ENCODE data around the gene PRCP.
"Not testable (repeated sequence)": the region's sequence is repeated elsewhere in the genome, so short reads cannot be mapped to it uniquely, and the experiment has no call there.

Gene PRCP

GRCh38 chr11:82900277-82901164 is at the start of gene PRCP:
Gene PRCP (minus strand): TSS chr11:82900430. CDS start chr11:82900402, 28 bp downstream.
- peak; percentile 94 for DNase-seq

GRCh38 chr11:82949352-82949751 is 49.1 kb upstream of the PRCP start:
- no peak for DNase-seq

- no peak for DNase-seq
Measured at GRCh38 chr11:82945682-82946081, 45.5 kb upstream of the PRCP start.

- DNase-seq = not testable (repeated sequence)
Measured at GRCh38 chr11:82945041-82945440, 44.8 kb upstream of the PRCP start.

- no peak for DNase-seq
Measured at GRCh38 chr11:82944198-82944597, 44.0 kb upstream of the PRCP start.

- not testable (repeated sequence) for DNase-seq
Measured at GRCh38 chr11:82943430-82943829, 43.2 kb upstream of the PRCP start.

GRCh38 chr11:82942376-82942775 is 42.1 kb upstream of the PRCP start:
- DNase-seq = no peak

GRCh38 chr11:82939456-82939855 is 39.2 kb upstream of the PRCP start:
- DNase-seq = no peak

GRCh38 chr11:82937554-82937953 is 37.3 kb upstream of the PRCP start:
- no peak for DNase-seq

GRCh38 chr11:82936261-82936660 is 36.0 kb upstream of the PRCP start:
- no peak for DNase-seq

GRCh38 chr11:82932564-82932963 is 32.3 kb upstream of the PRCP start:
- DNase-seq = no peak

- no peak for DNase-seq
Measured at GRCh38 chr11:82930734-82931133, 30.5 kb upstream of the PRCP start.

GRCh38 chr11:82930229-82930628 is 30.0 kb upstream of the PRCP start:
- DNase-seq = no peak

- DNase-seq = no peak
Measured at GRCh38 chr11:82929121-82929520, 28.9 kb upstream of the PRCP start.

GRCh38 chr11:82927264-82927880 is 27.1 kb upstream of the PRCP start:
- peak; percentile 77 for DNase-seq

- no peak for DNase-seq
Measured at GRCh38 chr11:82924522-82925224, 24.4 kb upstream of the PRCP start.

GRCh38 chr11:82922396-82923173 is 22.4 kb upstream of the PRCP start:
- not testable (repeated sequence) for DNase-seq

- DNase-seq = not testable (repeated sequence)
Measured at GRCh38 chr11:82920227-82920626, 20.0 kb upstream of the PRCP start.

- DNase-seq = not testable (repeated sequence)
Measured at GRCh38 chr11:82919786-82920185, 19.6 kb upstream of the PRCP start.

- no peak for DNase-seq
Measured at GRCh38 chr11:82909015-82909640, 8.9 kb upstream of the PRCP start.

GRCh38 chr11:82908311-82908710 is 8.1 kb upstream of the PRCP start:
- no peak for DNase-seq

- DNase-seq = no peak
Measured at GRCh38 chr11:82907371-82907770, 7.1 kb upstream of the PRCP start.

Data from NCI-H1105 treated with DMSO at 0.1 percent for 48 hours (cell line).